AG04450 (cell line): ENCODE data around the gene PODXL2. TPM values are rescaled to one million over a fixed set of nuclear protein-coding genes. Genes with fewer than 3 reads are reported as not detected.

Experiments used
- CTCF ChIA-PET: fragments of 300-600, 350-600 bp; formaldehyde crosslinking; extraction: SDS; loops from one replicate; lab custom pipeline; 2022; ENCODE audit warnings: antibody characterized with exemption, inconsistent platforms; lab: Charles Lee
- POLR2A ChIA-PET: fragments of 350-600 bp; formaldehyde crosslinking; extraction: SDS; loops from one replicate; lab custom pipeline; 2021; ENCODE audit warnings: antibody characterized with exemption, inconsistent platforms; lab: Yijun Ruan, JAX
- DNase-seq: peaks from one replicate; pipeline ENCODE4 v3.0.0-alpha.2; 2011; ENCODE audit warnings: low read depth, low spot score
- H3K27ac ChIP-seq: one replicate; pipeline ENCODE4 v1.5.1; 2012; ENCODE audit warnings: low read depth, low read length, control low read depth
- H3K27me3 ChIP-seq: one replicate; pipeline ENCODE4 v1.6.0; 2012; ENCODE audit warnings: low read length; ENCODE audit not compliant: control insufficient read depth, insufficient read depth
- H3K4me3 ChIP-seq: 2 replicates; pipeline ENCODE4 v1.5.1; 2011; ENCODE audit warnings: mild to moderate bottlenecking, low read depth, low read length, control low read depth
- H3K9me3 ChIP-seq: 2 replicates; pipeline ENCODE4 v1.5.1; 2012; ENCODE audit warnings: low read length; ENCODE audit not compliant: control insufficient read depth, insufficient read depth
- CTCF ChIP-seq: IDR thresholded peaks from 2 replicates; pipeline ENCODE4 v1.5.1; 2011; ENCODE audit warnings: low read depth, low read length, control low read depth, inconsistent platforms
- polyA plus RNA-seq: library from polyadenylated mRNA; depleted of rRNA; stranded (reverse); fragments of >200 nt; gene quantifications from 2 replicates; pipeline ENCODE4 v1.2.3, GENCODE V29; 2011

The PODXL2 gene
- polyA plus RNA-seq, 1 experiment = 1.5 TPM

- H3K9me3 ChIP-seq = no peaks in the 10 kb centered on the region; the same call in 1 of the 2 replicates
- peaks cover 2% of the 10 kb centered on the region for H3K27me3 ChIP-seq
- CTCF ChIA-PET = no interaction called here
- POLR2A ChIA-PET = no interaction called here
- no peak overlapping the region for H3K27ac ChIP-seq
- TF ChIP-seq CTCF = no peak
- DNase-seq = no peak
- no peak overlapping the region for H3K4me3 ChIP-seq
Measured at GRCh38 chr3:127663151-127663550, 34.2 kb downstream of the PODXL2 start.

GRCh38 chr3:127665165-127665564 is 36.2 kb downstream of the PODXL2 start:
- POLR2A ChIA-PET = no interaction called here
- H3K4me3 ChIP-seq = no peak overlapping the region
- CTCF ChIA-PET = no interaction called here
- TF ChIP-seq CTCF = no peak
- H3K27me3 ChIP-seq = peaks cover 2% of the 10 kb centered on the region
- no peak overlapping the region for H3K27ac ChIP-seq
- no peaks in the 10 kb centered on the region; the same call in 1 of the 2 replicates for H3K9me3 ChIP-seq
- no peak for DNase-seq

GRCh38 chr3:127665586-127665985 is 36.6 kb downstream of the PODXL2 start:
- DNase-seq = no peak
- Histone ChIP-seq H3K27ac (no peak overlapping the region), H3K4me3 (no peak overlapping the region), H3K27me3 (peaks cover 2% of the 10 kb centered on the region), H3K9me3 (no peaks in the 10 kb centered on the region; the same call in 1 of the 2 replicates)
- CTCF ChIA-PET = no interaction called here
- TF ChIP-seq CTCF = no peak
- POLR2A ChIA-PET = no interaction called here

- H3K4me3 ChIP-seq = no peak overlapping the region
- no peaks in the 10 kb centered on the region; the same call in 1 of the 2 replicates for H3K9me3 ChIP-seq
- ChIA-PET POLR2A (no interaction called here), CTCF (interaction anchor here (0.6 kb wide), 1 partner anchor 942 kb away, joined by 3 read pairs; no protein-coding TSS in a partner anchor)
- TF ChIP-seq CTCF = no peak
- H3K27me3 ChIP-seq = peaks cover 2% of the 10 kb centered on the region
- H3K27ac ChIP-seq = no peak overlapping the region
- DNase-seq = no peak
Measured at GRCh38 chr3:127666676-127667075, 37.7 kb downstream of the PODXL2 start.

- H3K4me3 ChIP-seq = no peak overlapping the region
- ChIA-PET POLR2A (no interaction called here), CTCF (no interaction called here)
- TF ChIP-seq CTCF = no peak
- no peaks in the 10 kb centered on the region; the same call in 1 of the 2 replicates for H3K9me3 ChIP-seq
- H3K27me3 ChIP-seq = peaks cover 2% of the 10 kb centered on the region
- DNase-seq = no peak
- H3K27ac ChIP-seq = no peak overlapping the region
Measured at GRCh38 chr3:127667119-127667681, 38.2 kb downstream of the PODXL2 start.
